SK-N-SH (cell line): ENCODE data around the gene KCNJ3. TPM values are rescaled to one million over a fixed set of nuclear protein-coding genes. Genes with fewer than 3 reads are reported as not detected.

Source experiments
- CTCF ChIA-PET: fragments of 300-600, 350-600 bp; formaldehyde crosslinking; extraction: SDS; loops from one replicate; lab custom pipeline; 2021; lab: Yijun Ruan, JAX
- POLR2A ChIA-PET: fragments of 350-600 bp; sonication (Branson Sonifier 250); formaldehyde crosslinking; extraction: SDS; loops from one replicate; lab custom pipeline; 2020; ENCODE audit warnings: antibody characterized with exemption, inconsistent platforms; lab: Yijun Ruan, JAX
- DNase-seq: peaks from one replicate; pipeline ENCODE4 v3.0.0; 2012
- H2AFZ ChIP-seq: fragments of 200-600 bp; sonication (generic); 2 replicates; pipeline ENCODE4 v1.8.1; 2016; ENCODE audit warnings: antibody characterized with exemption, mild to moderate bottlenecking, low read depth
- H3F3A ChIP-seq: fragments of 200-600 bp; sonication (generic); replicated peaks from 2 replicates; pipeline ENCODE3; 2016; ENCODE audit warnings: antibody characterized with exemption, mild to moderate bottlenecking; ENCODE audit not compliant: insufficient read depth
- H3K27ac ChIP-seq, 2 experiments: fragments of 200-500 bp in 1 of 2; fragments of 200-600 bp in 1 of 2; sonication (Bioruptor generic) in 1 of 2; sonication (generic), shearing (Covaris generic) in 1 of 2; 2 replicates each; pipeline versions ENCODE4 v1.5.1 to v1.6.1; 2014 to 2016; ENCODE audit warnings: low read depth in 2 of 2, inconsistent platforms in 1 of 2, low read length in 1 of 2, mild to moderate bottlenecking in 1 of 2, mixed read lengths in 1 of 2
- H3K27me3 ChIP-seq: fragments of 200-600 bp; sonication (generic), shearing (Covaris generic); 2 replicates; pipeline ENCODE4 v1.6.1; 2016; ENCODE audit warnings: mixed run types; ENCODE audit not compliant: insufficient read depth
- H3K36me3 ChIP-seq, 2 experiments: fragments of 200-500 bp in 1 of 2; fragments of 200-600 bp in 1 of 2; sonication (Bioruptor generic) in 1 of 2; sonication (generic) in 1 of 2; replicated peaks in 1 of 2; 2 replicates each; pipeline versions ENCODE3 to v1.5.1; 2014 to 2016; ENCODE audit warnings: low read length in 1 of 2, mild to moderate bottlenecking in 1 of 2; ENCODE audit not compliant: insufficient read depth in 2 of 2, control insufficient read depth in 1 of 2
- H3K4me1 ChIP-seq, 2 experiments: fragments of 200-500 bp in 1 of 2; fragments of 200-600 bp in 1 of 2; sonication (Bioruptor generic) in 1 of 2; sonication (generic), shearing (Covaris generic) in 1 of 2; 2 replicates each; pipeline versions ENCODE4 v1.5.1 to v1.6.1; 2014 to 2016; ENCODE audit warnings: low read depth in 1 of 2, low read length in 1 of 2, mixed run types in 1 of 2; ENCODE audit not compliant: insufficient read depth in 2 of 2, control insufficient read depth in 1 of 2
- H3K4me2 ChIP-seq: fragments of 200-600 bp; sonication (generic), shearing (Covaris generic); 2 replicates; pipeline ENCODE4 v1.6.1; 2017; ENCODE audit warnings: mixed run types
- H3K4me3 ChIP-seq, 2 experiments: fragments of 200-500 bp in 1 of 2; fragments of 200-600 bp in 1 of 2; sonication (Bioruptor generic) in 1 of 2; sonication (generic), shearing (Covaris generic) in 1 of 2; 2 replicates each; pipeline versions ENCODE4 v1.5.1 to v1.8.1; 2014 to 2016; ENCODE audit warnings: low read depth in 2 of 2, inconsistent platforms in 1 of 2, low read length in 1 of 2, mild to moderate bottlenecking in 1 of 2, mixed read lengths in 1 of 2, moderate library complexity in 1 of 2
- H3K79me2 ChIP-seq: fragments of 200-600 bp; sonication (generic); 2 replicates; pipeline ENCODE4 v1.8.1; 2017; ENCODE audit warnings: mild to moderate bottlenecking; ENCODE audit not compliant: insufficient read depth
- H3K9ac ChIP-seq: fragments of 200-600 bp; sonication (generic); 2 replicates; pipeline ENCODE4 v1.6.1; 2017; ENCODE audit warnings: mixed run types
- H3K9me2 ChIP-seq: fragments of 200-600 bp; sonication (generic); 2 replicates; pipeline ENCODE4 v1.6.1; 2017; ENCODE audit warnings: mixed run types
- H3K9me3 ChIP-seq: fragments of 200-600 bp; sonication (generic); 2 replicates; pipeline ENCODE4 v1.6.1; 2017; ENCODE audit warnings: mixed run types, mild to moderate bottlenecking, moderate library complexity
- H4K20me1 ChIP-seq: fragments of 200-600 bp; sonication (generic); 2 replicates; pipeline ENCODE4 v1.6.1; 2017; ENCODE audit warnings: mild to moderate bottlenecking, mixed run types; ENCODE audit not compliant: insufficient read depth
- EP300 ChIP-seq, 2 experiments: IDR thresholded peaks; 2 replicates each; pipeline versions ENCODE4 v1.4.0 to v1.6.1; 2012; ENCODE audit warnings: borderline replicate concordance in 1 of 2, low read depth in 1 of 2, low read length in 1 of 2
- EZH2phosphoT487 ChIP-seq: fragments of 200-600 bp; sonication (generic); IDR thresholded peaks from 2 replicates; pipeline ENCODE4 v1.6.1; 2017; ENCODE audit warnings: low read depth, mixed run types, mild to moderate bottlenecking, antibody characterized with exemption, moderate library complexity, borderline replicate concordance
- FOXJ3 ChIP-seq: sonication (generic); formaldehyde crosslinking; IDR thresholded peaks from 2 replicates; pipeline ENCODE4 v1.5.1; 2020; ENCODE audit warnings: mild to moderate bottlenecking, missing genetic modification reagents
- GABPA ChIP-seq: IDR thresholded peaks from 2 replicates; pipeline ENCODE4 v1.4.0; 2012; ENCODE audit warnings: low read depth, mild to moderate bottlenecking
- JUND ChIP-seq: IDR thresholded peaks from 2 replicates; pipeline ENCODE4 v1.4.0; 2012
- MEF2A ChIP-seq: IDR thresholded peaks from 2 replicates; pipeline ENCODE4 v1.4.0; 2012; ENCODE audit warnings: low read depth, borderline replicate concordance
- POLR2AphosphoS5 ChIP-seq: IDR thresholded peaks from 2 replicates; pipeline ENCODE4 v1.6.1; 2012; ENCODE audit warnings: low read depth, low read length
- RFX5 ChIP-seq: IDR thresholded peaks from 2 replicates; pipeline ENCODE4 v1.6.1; 2012; ENCODE audit warnings: mild to moderate bottlenecking, improper control_type of control experiment, low read length
- SIN3A ChIP-seq: IDR thresholded peaks from 2 replicates; pipeline ENCODE4 v1.6.1; 2012; ENCODE audit warnings: low read depth, mild to moderate bottlenecking, low read length, moderate library complexity, borderline replicate concordance
- TAF1 ChIP-seq: IDR thresholded peaks from 2 replicates; pipeline ENCODE4 v1.6.1; 2012; ENCODE audit warnings: low read depth, mild to moderate bottlenecking, low read length, moderate library complexity, borderline replicate concordance
- TEAD4 ChIP-seq: IDR thresholded peaks from 2 replicates; pipeline ENCODE4 v1.4.0; 2012; ENCODE audit warnings: mild to moderate bottlenecking, borderline replicate concordance; ENCODE audit not compliant: insufficient read depth
- WGBS: methylation state at CpG from one replicate; pipeline ENCODE4 v1.1.6; 2017; ENCODE audit warnings: low lambda C conversion rate; 5-methylcytosine and 5-hydroxymethylcytosine counted together
- polyA plus RNA-seq, 3 experiments: library from polyadenylated mRNA; depleted of rRNA; stranded (reverse); fragments of >200 nt; gene quantifications; 2 replicates each; pipeline ENCODE4 v1.2.3, GENCODE V29; 2012
- TF ChIP-seq, protein P1 (sequence below): IDR thresholded peaks from 2 replicates; pipeline ENCODE4 v1.4.0; 2012; ENCODE audit warnings: low read depth, borderline replicate concordance
- TF ChIP-seq, protein P2 (sequence below): fragments of 200-600 bp; sonication (generic); IDR thresholded peaks from 2 replicates; pipeline ENCODE4 v1.6.1; 2017; ENCODE audit warnings: antibody characterized with exemption, mild to moderate bottlenecking, moderate library complexity
- TF ChIP-seq, protein P3 (sequence below): IDR thresholded peaks from 2 replicates; pipeline ENCODE4 v1.4.0; 2012; ENCODE audit warnings: low read depth
- TF ChIP-seq, protein P4 (sequence below): fragments of 150-350 bp; IDR thresholded peaks from 2 replicates; pipeline ENCODE4 v1.6.1; 2016; ENCODE audit warnings: mild to moderate bottlenecking, low read depth, low read length
- TF ChIP-seq, protein P5 (sequence below): fragments of 150-350 bp; IDR thresholded peaks from 2 replicates; pipeline ENCODE4 v1.6.1; 2017; ENCODE audit warnings: antibody characterized with exemption, low read length, low read depth, borderline replicate concordance

KCNJ3 gene
- polyA plus RNA-seq, 1 of the 3 experiments (the other 2 are of a cell fraction) = not detected

DNA sequence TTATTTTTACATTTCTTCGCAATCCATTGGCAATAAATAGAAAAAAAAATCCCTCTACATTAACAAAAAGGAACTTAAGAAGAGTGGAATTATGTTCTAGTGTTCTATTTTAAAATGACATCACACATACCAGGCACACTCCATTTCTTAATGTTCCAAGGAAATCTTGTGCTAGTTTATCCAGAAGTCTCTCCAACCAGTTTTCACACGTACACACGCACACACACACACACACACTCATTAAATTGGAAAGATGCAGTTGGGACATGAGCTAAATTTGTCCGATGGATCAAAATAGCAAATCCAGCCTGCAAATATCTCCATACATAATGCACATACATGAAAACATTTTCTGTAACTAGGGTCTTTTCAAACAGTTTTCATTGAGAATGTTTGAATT is 78.3 kb downstream of the KCNJ3 start:
- 46% methylated on average over 4 of the region's 4 CpGs for WGBS

DNA sequence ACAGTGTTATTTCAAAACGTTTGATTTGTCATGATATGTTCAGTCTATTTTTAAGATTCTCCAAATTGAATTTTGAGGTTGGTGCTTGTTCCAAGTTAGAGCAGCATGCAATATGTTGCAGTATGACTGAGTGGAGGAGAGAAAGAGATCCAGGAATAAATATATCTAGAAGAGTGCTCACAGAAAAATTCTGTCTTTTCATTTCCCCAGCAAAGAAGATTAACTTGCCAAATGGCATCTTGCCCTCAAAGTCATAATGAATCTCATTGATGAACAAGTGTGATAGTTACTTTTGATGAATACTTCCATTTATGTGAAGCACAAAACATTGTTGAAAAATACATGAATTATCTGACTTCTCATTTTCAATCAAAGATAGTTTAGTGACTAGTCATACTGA is 95.9 kb downstream of the KCNJ3 start:
- Histone ChIP-seq H3K9me3 (no peaks in the 10 kb centered on the region), H3K27me3 (no peaks in the 10 kb centered on the region), H3K9me2 (no peaks in the 10 kb centered on the region), H3K4me1 (no peaks in the 10 kb centered on the region), H3K36me3 (no peaks in the 10 kb centered on the region), H3K79me2 (no peaks in the 10 kb centered on the region), H3K4me3 (no peak overlapping the region), H3F3A (no peaks in the 10 kb centered on the region), H3K27ac (no peak overlapping the region), H3K9ac (no peak overlapping the region), H4K20me1 (no peaks in the 10 kb centered on the region), H3K4me2 (no peak overlapping the region), H2AFZ (no peak overlapping the region)
- 9% methylated on average over 1 of the region's 1 CpG for WGBS
- ChIA-PET POLR2A (no interaction called here), CTCF (interaction anchor here (1.4 kb wide), 1 partner anchor 9 kb away, joined by 3 read pairs; no protein-coding TSS in a partner anchor)
- no peak for DNase-seq
- no peak for TF ChIP-seq EP300 (IDR thresholded peaks at IDR 0.05; ENCODE audit: borderline replicate concordance in 1 of 2, low read depth in 1 of 2, low read length in 1 of 2)
- TF ChIP-seq RFX5 = no peak
- TF ChIP-seq, protein P1, sequence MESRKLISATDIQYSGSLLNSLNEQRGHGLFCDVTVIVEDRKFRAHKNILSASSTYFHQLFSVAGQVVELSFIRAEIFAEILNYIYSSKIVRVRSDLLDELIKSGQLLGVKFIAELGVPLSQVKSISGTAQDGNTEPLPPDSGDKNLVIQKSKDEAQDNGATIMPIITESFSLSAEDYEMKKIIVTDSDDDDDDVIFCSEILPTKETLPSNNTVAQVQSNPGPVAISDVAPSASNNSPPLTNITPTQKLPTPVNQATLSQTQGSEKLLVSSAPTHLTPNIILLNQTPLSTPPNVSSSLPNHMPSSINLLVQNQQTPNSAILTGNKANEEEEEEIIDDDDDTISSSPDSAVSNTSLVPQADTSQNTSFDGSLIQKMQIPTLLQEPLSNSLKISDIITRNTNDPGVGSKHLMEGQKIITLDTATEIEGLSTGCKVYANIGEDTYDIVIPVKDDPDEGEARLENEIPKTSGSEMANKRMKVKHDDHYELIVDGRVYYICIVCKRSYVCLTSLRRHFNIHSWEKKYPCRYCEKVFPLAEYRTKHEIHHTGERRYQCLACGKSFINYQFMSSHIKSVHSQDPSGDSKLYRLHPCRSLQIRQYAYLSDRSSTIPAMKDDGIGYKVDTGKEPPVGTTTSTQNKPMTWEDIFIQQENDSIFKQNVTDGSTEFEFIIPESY = no peak
- TF ChIP-seq, protein P2, sequence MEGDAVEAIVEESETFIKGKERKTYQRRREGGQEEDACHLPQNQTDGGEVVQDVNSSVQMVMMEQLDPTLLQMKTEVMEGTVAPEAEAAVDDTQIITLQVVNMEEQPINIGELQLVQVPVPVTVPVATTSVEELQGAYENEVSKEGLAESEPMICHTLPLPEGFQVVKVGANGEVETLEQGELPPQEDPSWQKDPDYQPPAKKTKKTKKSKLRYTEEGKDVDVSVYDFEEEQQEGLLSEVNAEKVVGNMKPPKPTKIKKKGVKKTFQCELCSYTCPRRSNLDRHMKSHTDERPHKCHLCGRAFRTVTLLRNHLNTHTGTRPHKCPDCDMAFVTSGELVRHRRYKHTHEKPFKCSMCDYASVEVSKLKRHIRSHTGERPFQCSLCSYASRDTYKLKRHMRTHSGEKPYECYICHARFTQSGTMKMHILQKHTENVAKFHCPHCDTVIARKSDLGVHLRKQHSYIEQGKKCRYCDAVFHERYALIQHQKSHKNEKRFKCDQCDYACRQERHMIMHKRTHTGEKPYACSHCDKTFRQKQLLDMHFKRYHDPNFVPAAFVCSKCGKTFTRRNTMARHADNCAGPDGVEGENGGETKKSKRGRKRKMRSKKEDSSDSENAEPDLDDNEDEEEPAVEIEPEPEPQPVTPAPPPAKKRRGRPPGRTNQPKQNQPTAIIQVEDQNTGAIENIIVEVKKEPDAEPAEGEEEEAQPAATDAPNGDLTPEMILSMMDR = no peak
- TF ChIP-seq SIN3A = no peak
- no peak for TF ChIP-seq TAF1
- TF ChIP-seq JUND = no peak
- TF ChIP-seq POLR2AphosphoS5 = no peak
- TF ChIP-seq, protein P3, sequence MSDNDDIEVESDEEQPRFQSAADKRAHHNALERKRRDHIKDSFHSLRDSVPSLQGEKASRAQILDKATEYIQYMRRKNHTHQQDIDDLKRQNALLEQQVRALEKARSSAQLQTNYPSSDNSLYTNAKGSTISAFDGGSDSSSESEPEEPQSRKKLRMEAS = no peak
- no peak for TF ChIP-seq EZH2phosphoT487

More for the DNA sequence above, 78.3 kb downstream of the KCNJ3 start:
- no peak overlapping the region for H3K27ac ChIP-seq
- H3K4me1 ChIP-seq = no peaks in the 10 kb centered on the region
- H3K27me3 ChIP-seq = no peaks in the 10 kb centered on the region
- H3K79me2 ChIP-seq = no peaks in the 10 kb centered on the region
- no peak for TF ChIP-seq GABPA
- TF ChIP-seq, protein P4, sequence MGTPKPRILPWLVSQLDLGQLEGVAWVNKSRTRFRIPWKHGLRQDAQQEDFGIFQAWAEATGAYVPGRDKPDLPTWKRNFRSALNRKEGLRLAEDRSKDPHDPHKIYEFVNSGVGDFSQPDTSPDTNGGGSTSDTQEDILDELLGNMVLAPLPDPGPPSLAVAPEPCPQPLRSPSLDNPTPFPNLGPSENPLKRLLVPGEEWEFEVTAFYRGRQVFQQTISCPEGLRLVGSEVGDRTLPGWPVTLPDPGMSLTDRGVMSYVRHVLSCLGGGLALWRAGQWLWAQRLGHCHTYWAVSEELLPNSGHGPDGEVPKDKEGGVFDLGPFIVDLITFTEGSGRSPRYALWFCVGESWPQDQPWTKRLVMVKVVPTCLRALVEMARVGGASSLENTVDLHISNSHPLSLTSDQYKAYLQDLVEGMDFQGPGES = no peak
- TF ChIP-seq EZH2phosphoT487 = no peak
- TF ChIP-seq, protein P1 = no peak
- TF ChIP-seq EP300 (IDR thresholded peaks at IDR 0.05; ENCODE audit: borderline replicate concordance in 1 of 2, low read depth in 1 of 2, low read length in 1 of 2) = no peak
- no peak for TF ChIP-seq FOXJ3 (CRISPR knock-in tag)
- TF ChIP-seq, protein P5, sequence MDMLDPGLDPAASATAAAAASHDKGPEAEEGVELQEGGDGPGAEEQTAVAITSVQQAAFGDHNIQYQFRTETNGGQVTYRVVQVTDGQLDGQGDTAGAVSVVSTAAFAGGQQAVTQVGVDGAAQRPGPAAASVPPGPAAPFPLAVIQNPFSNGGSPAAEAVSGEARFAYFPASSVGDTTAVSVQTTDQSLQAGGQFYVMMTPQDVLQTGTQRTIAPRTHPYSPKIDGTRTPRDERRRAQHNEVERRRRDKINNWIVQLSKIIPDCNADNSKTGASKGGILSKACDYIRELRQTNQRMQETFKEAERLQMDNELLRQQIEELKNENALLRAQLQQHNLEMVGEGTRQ = no peak
- TF ChIP-seq, protein P3 = no peak
- TF ChIP-seq MEF2A = no peak
- no peak for TF ChIP-seq TEAD4
- TF ChIP-seq, all 33 proteins: peak for 0
- Histone ChIP-seq H3K9me2 (no peaks in the 10 kb centered on the region), H3K9me3 (no peaks in the 10 kb centered on the region), H3K36me3 (no peaks in the 10 kb centered on the region), H3K9ac (no peak overlapping the region), H3K4me3 (no peak overlapping the region), H3F3A (no peaks in the 10 kb centered on the region), H4K20me1 (no peaks in the 10 kb centered on the region), H2AFZ (no peak overlapping the region), H3K4me2 (no peak overlapping the region)
- DNase-seq = no peak
- ChIA-PET CTCF (no interaction called here), POLR2A (no interaction called here)
